Epithelial cell of proximal tubule (primary cell): Measurements from ENCODE around the gene ITM2C. TPM values are rescaled to one million over a fixed set of nuclear protein-coding genes. Genes with fewer than 3 reads are reported as not detected.

Experiments used
- DNase-seq: peaks from one replicate; pipeline ENCODE4 v3.0.0-alpha.2; 2011; ENCODE audit warnings: low read depth
- H3K4me3 ChIP-seq: 2 replicates; pipeline ENCODE4 v1.5.1; 2011; ENCODE audit warnings: low read depth, mild to moderate bottlenecking, low read length
- total RNA-seq: library from RNA; depleted of rRNA; stranded (reverse); fragments of >200 nt; gene quantifications from 2 replicates; pipeline ENCODE4 v1.2.3, GENCODE V29; 2015
- TF ChIP-seq, protein P1 (sequence below): conservative IDR thresholded peaks from 2 replicates; pipeline ENCODE4 v1.5.1; 2012; ENCODE audit warnings: low read depth, mild to moderate bottlenecking, low read length

ITM2C gene
- total RNA-seq, 1 donor from 2014 or later, result 169 TPM

- no peak for DNase-seq
- TF ChIP-seq, protein P1, sequence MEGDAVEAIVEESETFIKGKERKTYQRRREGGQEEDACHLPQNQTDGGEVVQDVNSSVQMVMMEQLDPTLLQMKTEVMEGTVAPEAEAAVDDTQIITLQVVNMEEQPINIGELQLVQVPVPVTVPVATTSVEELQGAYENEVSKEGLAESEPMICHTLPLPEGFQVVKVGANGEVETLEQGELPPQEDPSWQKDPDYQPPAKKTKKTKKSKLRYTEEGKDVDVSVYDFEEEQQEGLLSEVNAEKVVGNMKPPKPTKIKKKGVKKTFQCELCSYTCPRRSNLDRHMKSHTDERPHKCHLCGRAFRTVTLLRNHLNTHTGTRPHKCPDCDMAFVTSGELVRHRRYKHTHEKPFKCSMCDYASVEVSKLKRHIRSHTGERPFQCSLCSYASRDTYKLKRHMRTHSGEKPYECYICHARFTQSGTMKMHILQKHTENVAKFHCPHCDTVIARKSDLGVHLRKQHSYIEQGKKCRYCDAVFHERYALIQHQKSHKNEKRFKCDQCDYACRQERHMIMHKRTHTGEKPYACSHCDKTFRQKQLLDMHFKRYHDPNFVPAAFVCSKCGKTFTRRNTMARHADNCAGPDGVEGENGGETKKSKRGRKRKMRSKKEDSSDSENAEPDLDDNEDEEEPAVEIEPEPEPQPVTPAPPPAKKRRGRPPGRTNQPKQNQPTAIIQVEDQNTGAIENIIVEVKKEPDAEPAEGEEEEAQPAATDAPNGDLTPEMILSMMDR, result no peak
- no peak overlapping the region for H3K4me3 ChIP-seq
These were observed 13.2 kb downstream of the ITM2C start for GRCh38 chr2:230877759-230878598.

- H3K4me3 ChIP-seq, result no peak overlapping the region
- no peak for DNase-seq
- TF ChIP-seq, protein P1, result no peak
These were observed 14.0 kb downstream of the ITM2C start for GRCh38 chr2:230878599-230879188.

DNA sequence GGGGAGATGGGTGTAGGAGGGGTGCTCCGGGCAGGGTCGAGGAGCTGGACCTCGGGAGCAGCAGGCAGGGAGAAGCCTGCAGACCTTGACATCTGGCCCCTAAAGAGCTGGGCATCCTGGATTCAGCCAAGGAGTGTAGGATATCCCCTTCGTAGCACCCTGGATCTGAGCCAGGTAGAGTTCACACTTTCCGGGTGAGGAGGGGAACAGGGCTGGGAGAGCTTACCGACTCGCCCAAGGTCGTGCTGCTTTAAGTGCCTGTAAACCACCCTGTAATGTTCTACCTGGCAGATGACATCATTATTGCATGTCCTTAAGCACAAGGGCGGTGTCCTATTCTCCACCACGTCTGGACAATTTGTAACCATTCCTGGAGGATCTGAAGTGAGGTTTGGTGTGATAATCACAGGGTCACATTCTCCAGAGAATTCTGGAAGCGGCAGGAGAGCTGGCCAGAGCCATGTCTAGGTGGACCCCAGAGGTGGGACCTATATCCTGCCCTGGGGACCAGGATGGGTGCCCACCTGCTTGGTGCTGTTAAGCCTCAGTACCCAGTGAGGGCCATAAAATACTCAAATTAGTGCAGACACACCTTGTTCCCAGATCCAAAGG lies 14.6 kb downstream of the ITM2C start:
- TF ChIP-seq, protein P1, result no peak
- no peak overlapping the region for H3K4me3 ChIP-seq
- no peak for DNase-seq

DNA sequence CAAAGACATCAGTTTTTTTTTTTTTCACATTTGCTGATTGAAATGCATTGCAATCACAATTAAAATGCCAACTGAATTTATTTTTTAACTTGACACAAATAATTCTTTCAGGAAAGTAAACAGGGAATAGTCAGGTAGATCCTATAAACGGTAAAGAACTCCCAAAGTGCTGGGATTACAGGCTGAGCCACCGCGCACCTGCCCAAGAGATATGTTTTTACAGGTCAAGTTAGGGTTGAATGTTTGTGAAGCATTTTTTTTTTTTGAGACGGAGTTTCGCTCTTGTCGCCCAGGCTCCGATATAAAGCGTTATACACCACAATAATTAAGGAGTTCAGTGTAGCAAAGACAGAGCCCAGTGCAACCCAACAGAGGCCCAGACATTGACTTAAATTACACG lies 15.1 kb downstream of the ITM2C start:
- no peak for DNase-seq
- H3K4me3 ChIP-seq, result no peak overlapping the region
- TF ChIP-seq, protein P1, result no peak

- TF ChIP-seq, protein P1, result no peak
- no peak overlapping the region for H3K4me3 ChIP-seq
- DNase-seq, result no peak
These were observed 17.1 kb downstream of the ITM2C start for GRCh38 chr2:230881840-230882239.

DNA sequence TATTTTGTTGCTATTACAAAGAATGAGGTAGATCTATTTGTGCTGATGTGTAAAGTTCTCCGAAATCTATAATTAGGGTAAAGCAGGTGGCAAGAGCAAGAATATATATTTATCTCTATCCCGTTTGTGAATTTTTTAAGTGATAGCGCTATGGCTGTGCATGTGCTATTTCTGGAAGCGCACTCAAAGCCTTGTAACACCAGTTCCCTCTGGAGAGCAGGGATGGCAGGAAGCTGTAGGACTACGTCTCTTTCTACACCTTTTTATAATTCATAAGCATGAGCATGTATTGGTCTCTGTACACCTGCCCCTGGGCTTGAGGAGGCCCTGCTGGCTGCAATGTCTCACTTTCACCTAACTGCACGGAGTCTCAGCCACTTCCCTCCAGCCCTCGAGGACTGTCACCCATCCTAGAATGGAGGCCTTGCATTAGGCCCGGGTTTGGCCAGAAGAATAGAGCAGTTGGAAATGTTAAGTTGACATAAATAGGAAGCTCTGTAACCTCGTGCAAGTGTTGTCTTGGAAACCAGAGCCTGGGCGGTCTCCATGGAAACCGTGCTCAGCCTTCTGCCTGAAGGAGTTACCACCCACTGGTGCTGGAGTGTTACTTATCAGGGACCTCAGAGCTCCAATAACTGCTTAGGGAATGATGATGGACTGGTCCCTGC lies 20.9 kb downstream of the ITM2C start:
- no peak overlapping the region for H3K4me3 ChIP-seq
- TF ChIP-seq, protein P1, result no peak
- DNase-seq, result no peak
